GM21723 (cell line): ENCODE data around the gene UAP1L1.

Source experiments
- ATAC-seq: cut with Tn5 transposase; IDR thresholded peaks from one replicate; pipeline ENCODE4 v1.9.1; 2021; ENCODE audit warnings: mild to moderate bottlenecking, moderate library complexity; ENCODE audit not compliant: unreplicated experiment

Gene UAP1L1

DNA sequence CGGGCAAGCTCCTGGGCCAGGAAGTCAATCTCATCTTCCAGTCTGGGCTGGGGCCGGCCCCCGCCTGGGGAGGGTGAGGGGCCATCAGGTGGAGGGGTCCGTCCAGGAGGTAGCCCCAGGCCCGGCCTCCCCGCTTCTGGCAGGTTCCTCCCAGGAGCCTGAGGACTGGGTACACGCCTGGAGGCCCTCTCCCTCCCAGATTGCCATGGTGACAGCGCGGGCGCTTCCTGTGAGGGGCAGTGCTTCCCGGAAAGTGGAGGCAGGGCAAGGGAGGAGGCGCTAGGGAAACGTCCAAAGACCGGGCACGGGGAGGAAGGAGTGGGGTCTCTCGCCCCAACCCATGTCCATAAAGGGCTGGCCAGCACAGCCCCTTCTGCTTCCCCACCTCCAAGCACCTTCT, 36.2 kb upstream of the UAP1L1 start:
- ATAC-seq = no peak

DNA sequence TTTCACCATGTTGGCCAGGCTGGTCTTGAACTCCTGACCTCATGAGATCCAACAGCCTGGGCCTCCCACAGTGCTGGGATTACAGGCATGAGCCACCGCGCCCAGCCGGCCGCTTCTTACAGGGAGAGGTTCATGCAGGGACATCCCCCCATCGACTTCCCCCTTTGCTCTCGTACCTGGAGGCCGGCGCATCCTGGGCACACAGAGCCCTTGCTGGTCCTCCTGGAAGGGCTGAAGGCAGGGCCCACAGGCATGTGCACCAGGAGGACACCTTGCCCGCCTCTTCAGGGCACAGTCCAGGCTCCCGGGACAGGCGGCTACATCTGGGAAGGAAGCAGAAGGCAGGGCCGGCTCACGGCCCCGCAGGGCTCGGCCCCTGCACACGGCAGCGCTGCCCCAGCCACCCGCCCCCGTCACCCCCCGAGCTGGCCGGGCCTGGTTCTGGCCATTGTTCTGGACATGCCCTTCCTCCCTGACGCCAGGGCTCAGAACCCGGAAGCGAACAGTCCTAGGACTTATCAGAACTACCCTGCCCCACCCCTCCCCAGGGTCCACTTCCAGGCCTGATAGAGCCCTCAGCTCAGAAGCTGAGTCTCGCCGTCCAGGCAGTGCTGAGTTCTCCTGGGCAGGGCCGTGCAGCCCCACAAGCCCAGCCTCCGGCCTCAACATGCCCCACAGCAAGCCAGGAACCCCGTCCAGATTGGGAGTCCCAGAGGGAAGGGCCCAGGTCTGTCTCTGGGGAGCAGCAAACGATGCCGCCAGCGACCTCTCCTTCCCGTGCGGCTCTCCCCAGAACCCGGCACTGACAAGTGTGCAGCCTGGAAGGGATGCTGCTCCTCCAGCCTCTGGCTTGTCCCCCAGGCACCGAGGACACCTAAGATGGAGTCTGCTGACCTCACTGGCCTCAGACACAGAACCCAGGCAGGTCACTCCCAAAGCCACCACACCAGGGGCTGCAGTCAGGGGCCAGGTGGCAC, 34.3 kb upstream of the UAP1L1 start:
- ATAC-seq = no peak

GRCh38 chr9:137044037-137044436, 33.3 kb upstream of the UAP1L1 start:
- ATAC-seq = no peak

GRCh38 chr9:137044502-137045177, 32.7 kb upstream of the UAP1L1 start:
- no peak for ATAC-seq

GRCh38 chr9:137045294-137046087, 31.8 kb upstream of the UAP1L1 start:
- ATAC-seq = no peak

GRCh38 chr9:137046088-137046787, 31.1 kb upstream of the UAP1L1 start, which contains the start of gene NPDC1:
Gene NPDC1, minus strand, starts transcription at chr9:137046177. Its CDS starts 188 bp downstream, at chr9:137045989.
- no peak for ATAC-seq

- no peak for ATAC-seq
Observed at GRCh38 chr9:137048655-137049543, 28.4 kb upstream of the UAP1L1 start.

DNA sequence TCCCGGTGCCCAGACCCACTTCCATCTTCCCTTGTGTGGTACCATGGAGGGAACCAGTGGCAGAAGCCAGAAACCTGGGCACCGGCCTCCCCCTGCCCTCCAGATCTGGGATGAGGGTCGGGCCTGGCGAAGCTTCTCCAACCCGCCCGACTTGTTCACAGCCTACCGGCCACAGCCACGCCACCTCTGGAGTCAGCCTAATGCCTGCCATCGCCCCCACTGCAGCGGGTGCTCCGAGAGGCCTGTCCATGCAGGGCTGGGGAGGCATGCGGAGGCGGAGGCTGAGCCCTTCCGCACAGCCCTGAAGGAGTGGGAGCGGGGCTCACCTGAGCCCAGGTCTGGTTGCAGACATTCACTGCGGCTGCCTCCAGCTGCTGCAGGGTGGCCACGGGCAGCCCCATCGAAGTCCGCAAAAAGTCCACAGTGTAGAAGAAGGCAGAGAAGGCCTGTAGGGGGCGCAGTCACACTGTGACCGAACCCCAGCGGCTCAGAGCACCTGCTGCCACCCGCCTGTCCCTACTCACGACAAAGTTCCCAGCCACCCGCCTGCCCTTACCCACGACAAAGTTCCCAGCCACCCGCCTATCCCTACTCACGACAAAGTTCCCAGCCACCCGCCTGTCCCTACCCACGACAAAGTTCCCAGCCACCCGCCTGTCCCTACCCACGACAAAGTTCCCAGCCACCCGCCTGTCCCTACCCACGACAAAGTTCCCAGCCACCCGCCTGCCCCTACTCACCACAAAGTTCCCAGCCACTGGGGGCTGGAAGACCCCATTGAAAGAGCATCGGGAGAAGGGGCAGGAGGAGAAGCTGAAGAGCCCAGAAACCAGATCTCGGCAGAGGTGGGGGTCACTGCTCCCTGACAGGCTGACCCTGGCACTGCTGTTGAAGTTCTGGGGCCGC, 27.5 kb upstream of the UAP1L1 start:
- ATAC-seq = no peak

- no peak for ATAC-seq
Observed at GRCh38 chr9:137050570-137050969, 26.7 kb upstream of the UAP1L1 start.

GRCh38 chr9:137051145-137051724, 26.1 kb upstream of the UAP1L1 start:
- no peak for ATAC-seq

DNA sequence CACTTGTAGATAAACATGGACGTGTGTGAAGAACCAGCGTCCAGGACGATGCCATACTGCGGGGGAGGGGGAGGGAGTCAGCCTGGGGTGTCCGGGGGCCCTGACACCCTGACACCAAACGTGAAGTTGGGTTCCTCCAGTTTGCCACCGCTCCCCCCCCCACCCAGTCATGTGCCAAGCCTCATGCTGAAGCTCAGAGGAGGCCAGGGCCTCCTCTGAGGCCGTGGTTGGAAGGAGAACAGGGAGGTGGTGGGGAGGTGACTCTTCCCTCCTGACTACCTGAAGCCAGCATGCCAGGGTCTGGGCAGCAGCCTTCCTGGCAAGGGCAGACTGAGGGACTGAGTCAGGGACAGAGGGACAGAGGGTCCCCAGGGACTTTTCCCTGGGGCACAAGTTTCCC, 25.0 kb upstream of the UAP1L1 start:
- ATAC-seq = no peak

DNA sequence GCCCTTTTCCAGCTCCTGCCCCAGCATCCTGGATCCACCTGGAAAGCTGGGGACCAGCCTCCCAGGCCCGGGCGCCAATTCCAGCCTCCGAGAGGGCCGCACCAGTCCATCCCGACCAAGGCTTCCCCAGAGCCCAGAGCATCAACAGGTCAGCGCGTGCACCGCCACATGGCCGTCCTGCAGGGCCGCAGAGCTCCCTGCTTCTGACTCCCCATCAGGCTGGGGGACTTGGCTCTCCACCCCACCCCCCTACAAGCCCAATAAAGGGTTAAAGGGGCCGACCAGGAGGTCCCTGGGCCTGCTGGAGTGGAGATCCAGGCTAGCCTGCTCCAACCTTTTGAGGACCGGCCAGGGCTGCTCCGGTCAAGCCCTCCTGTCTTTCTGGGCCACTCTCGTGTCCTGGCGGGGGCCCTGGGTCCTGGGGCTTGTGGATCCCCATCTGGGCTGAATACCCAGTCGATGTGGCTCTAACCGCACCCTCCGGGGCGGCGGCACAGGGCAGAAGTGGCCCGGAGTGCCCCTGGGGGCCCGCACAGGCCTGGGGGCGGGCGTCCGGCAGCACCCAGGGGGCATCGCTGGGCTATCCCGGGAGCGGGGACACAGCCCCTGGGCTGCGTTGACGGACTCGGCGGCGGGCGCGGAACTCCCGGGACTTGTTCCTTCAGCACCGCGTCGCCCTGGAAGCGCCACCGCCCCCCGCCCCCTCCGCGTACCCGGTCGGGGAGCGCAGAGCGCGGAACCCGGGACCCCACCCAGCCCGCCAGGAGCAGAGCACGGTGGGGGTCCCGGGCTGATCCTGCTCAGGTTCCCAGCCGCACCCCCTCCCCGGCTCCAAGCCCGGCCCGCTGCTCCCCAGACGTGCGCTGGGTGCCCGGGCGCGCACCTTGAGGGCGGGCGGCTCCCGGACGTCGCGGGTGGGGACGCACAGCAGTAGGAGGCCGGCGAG, 24.0 kb upstream of the UAP1L1 start:
- ATAC-seq = no peak

DNA sequence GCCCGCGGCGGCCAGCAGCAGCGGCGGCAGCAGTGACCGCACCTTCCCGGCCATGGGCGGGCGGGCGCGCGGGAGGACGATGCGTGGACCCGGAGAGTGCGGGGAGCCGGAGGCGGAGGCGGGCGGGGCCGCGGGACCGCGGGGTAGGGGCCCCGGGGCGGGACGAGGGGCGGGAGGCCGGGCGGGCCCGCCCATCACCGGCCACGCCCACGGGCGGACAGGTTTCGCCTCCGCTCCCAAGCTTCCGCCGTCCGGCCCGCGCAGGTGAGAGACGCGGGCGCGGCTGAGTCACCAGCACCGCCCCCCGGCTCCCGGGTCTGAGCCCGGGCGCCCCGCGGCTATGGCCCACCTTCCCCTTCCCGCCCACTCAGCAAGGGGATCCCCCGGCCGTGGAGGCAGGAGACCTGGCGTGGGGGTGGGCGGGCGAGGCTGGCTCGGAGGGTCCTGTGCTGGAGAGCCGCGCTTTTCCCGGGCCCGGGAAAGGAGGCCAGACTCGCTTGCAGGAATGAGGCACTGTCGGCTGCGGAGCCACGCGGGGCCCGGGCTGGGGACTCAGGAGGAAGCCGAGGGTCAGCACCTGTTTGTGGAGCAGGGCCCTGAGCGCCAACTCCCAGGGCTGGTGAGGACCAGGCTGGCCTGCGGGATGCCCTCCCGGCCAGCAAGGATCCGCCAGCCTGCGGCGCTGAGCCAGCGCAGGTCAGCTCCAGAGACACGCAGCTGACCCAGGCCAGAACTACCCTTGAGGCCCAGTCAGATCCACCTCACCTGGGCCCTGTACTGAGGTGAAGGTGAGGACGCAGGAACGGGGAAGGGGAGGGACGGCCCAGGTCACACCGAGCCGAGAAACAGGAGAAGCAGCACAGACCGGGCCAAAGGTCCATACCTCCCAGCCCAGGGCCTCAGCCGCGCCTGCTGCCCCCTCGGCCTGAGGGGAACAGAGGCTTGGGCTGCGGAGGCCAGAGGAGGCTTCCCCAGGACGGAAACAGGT, 23.1 kb upstream of the UAP1L1 start, which contains the start of gene ENTPD2:
Gene ENTPD2 (minus strand): TSS at position 118 of the 988 bp plus-strand sequence. CDS start 64 bp downstream, at position 54.
- ATAC-seq = no peak

DNA sequence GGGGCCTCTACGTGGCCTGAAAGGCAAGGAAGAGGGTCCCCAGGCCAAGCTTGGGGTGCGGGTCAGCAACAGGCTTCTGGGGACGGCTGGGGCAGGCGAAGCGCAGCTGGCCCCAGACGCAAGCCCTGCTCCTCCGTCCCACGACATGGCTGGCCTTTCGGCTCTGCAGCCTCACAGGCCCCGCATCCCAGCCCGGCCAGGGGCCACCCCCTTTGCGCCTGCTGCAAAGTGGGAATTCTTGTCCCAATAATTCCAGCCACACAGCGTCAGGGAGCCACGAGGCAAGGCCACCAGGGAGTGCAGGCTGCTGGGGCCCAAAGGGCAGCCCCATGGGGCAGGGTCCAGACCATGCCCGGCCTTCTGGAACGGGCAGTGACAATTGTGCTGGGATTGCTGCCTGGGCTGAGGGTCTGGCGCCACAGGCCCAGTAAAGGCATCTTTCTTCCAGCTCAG, 22.4 kb upstream of the UAP1L1 start:
- no peak for ATAC-seq
